HEK293 (cell line): Measurements from ENCODE around the gene MAEA.

ENCODE experiments used
- CTCF ChIA-PET: fragments of 350-600 bp; formaldehyde crosslinking; extraction: SDS; loops from one replicate; lab custom pipeline; 2021; ENCODE audit warnings: antibody characterized with exemption; lab: Yijun Ruan, JAX
- POLR2A ChIA-PET: fragments of 300-600 bp; formaldehyde crosslinking; extraction: SDS; loops from one replicate; lab custom pipeline; 2020; ENCODE audit warnings: antibody characterized with exemption, inconsistent platforms; lab: Yijun Ruan, JAX
- H3K27ac ChIP-seq: fragments of 200-500 bp; sonication (Bioruptor generic); 2 replicates; pipeline ENCODE4 v1.5.1; 2014; ENCODE audit warnings: low read depth, low read length, control low read depth, inconsistent platforms; ENCODE audit errors: extremely low read depth
- H3K36me3 ChIP-seq, 2 experiments: fragments of 200-500 bp in 1 of 2; sonication (Bioruptor generic) in 1 of 2; 1 replicate in 1 of 2; 2 replicates in 1 of 2; pipeline ENCODE4 v1.5.1; 2014 to 2017; ENCODE audit warnings: inconsistent platforms in 2 of 2, low read length in 2 of 2; ENCODE audit not compliant: control insufficient read depth in 2 of 2, insufficient read depth in 1 of 2
- H3K4me1 ChIP-seq: fragments of 200-500 bp; sonication (Bioruptor generic); 2 replicates; pipeline ENCODE4 v1.5.1; 2014; ENCODE audit warnings: mild to moderate bottlenecking, low read length, inconsistent platforms; ENCODE audit not compliant: control insufficient read depth, insufficient read depth
- H3K4me3 ChIP-seq: 2 replicates; pipeline ENCODE4 v1.5.1; 2011; ENCODE audit warnings: low read depth, mild to moderate bottlenecking, control low read depth, low read length, moderate library complexity
- H3K9me3 ChIP-seq: fragments of 200-500 bp; sonication (Bioruptor generic); 2 replicates; pipeline ENCODE4 v1.5.1; 2014; ENCODE audit warnings: low read depth, low read length, inconsistent platforms; ENCODE audit not compliant: control insufficient read depth, insufficient read depth
- BCL11A ChIP-seq: fragments of 450-650 bp; formaldehyde crosslinking; IDR thresholded peaks from 2 replicates; pipeline ENCODE4 v1.5.1; 2016; ENCODE audit warnings: low read depth, missing biosample characterization, missing genetic modification characterization
- EGR2 ChIP-seq: fragments of 450-650 bp; formaldehyde crosslinking; IDR thresholded peaks from 2 replicates; pipeline ENCODE4 v1.5.1; 2016; ENCODE audit warnings: low read depth, missing biosample characterization, missing genetic modification characterization
- GLIS1 ChIP-seq: fragments of 450-650 bp; formaldehyde crosslinking; IDR thresholded peaks from 2 replicates; pipeline ENCODE4 v1.5.1; 2016; ENCODE audit warnings: missing biosample characterization, missing genetic modification characterization
- MYNN ChIP-seq: fragments of 450-650 bp; formaldehyde crosslinking; IDR thresholded peaks from 2 replicates; pipeline ENCODE4 v1.5.1; 2016; ENCODE audit warnings: missing biosample characterization, missing genetic modification characterization, borderline replicate concordance
- SP7 ChIP-seq: fragments of 450-650 bp; formaldehyde crosslinking; IDR thresholded peaks from 2 replicates; pipeline ENCODE4 v1.5.1; 2016; ENCODE audit warnings: missing biosample characterization, missing genetic modification characterization
- WT1 ChIP-seq: fragments of 450-650 bp; formaldehyde crosslinking; IDR thresholded peaks from 2 replicates; pipeline ENCODE4 v1.5.1; 2016; ENCODE audit warnings: missing biosample characterization, missing genetic modification characterization
- ZBTB21 ChIP-seq: fragments of 450-650 bp; formaldehyde crosslinking; IDR thresholded peaks from 2 replicates; pipeline ENCODE4 v1.5.1; 2017; ENCODE audit warnings: missing biosample characterization, missing genetic modification characterization
- ZBTB7A ChIP-seq: fragments of 450-650 bp; formaldehyde crosslinking; IDR thresholded peaks from 2 replicates; pipeline ENCODE4 v1.5.1; 2016; ENCODE audit warnings: low read depth, missing biosample characterization, missing genetic modification characterization
- ZFHX2 ChIP-seq: fragments of 450-650 bp; formaldehyde crosslinking; conservative IDR thresholded peaks from 2 replicates; pipeline ENCODE4 v1.5.1; 2016; ENCODE audit warnings: missing biosample characterization, missing genetic modification characterization
- ZFP3 ChIP-seq: fragments of 450-650 bp; formaldehyde crosslinking; IDR thresholded peaks from 2 replicates; pipeline ENCODE4 v1.5.1; 2016; ENCODE audit warnings: low read depth, missing biosample characterization, missing genetic modification characterization
- ZNF10 ChIP-seq: fragments of 450-650 bp; formaldehyde crosslinking; IDR thresholded peaks from 2 replicates; pipeline ENCODE4 v1.5.1; 2017; ENCODE audit warnings: missing biosample characterization, missing genetic modification characterization
- ZNF132 ChIP-seq: fragments of 450-650 bp; formaldehyde crosslinking; IDR thresholded peaks from 2 replicates; pipeline ENCODE4 v1.5.1; 2017; ENCODE audit warnings: missing biosample characterization, missing genetic modification characterization, borderline replicate concordance
- ZNF174 ChIP-seq: fragments of 450-650 bp; formaldehyde crosslinking; IDR thresholded peaks from 2 replicates; pipeline ENCODE4 v1.5.0; 2017; ENCODE audit warnings: missing biosample characterization, mild to moderate bottlenecking, missing genetic modification characterization
- ZNF19 ChIP-seq: fragments of 450-650 bp; formaldehyde crosslinking; IDR thresholded peaks from 2 replicates; pipeline ENCODE4; 2016; ENCODE audit warnings: missing biosample characterization, missing genetic modification characterization, low read depth
- ZNF23 ChIP-seq: fragments of 450-650 bp; formaldehyde crosslinking; IDR thresholded peaks from 2 replicates; pipeline ENCODE4 v1.5.1; 2016; ENCODE audit warnings: missing biosample characterization, missing genetic modification characterization, borderline replicate concordance
- ZNF248 ChIP-seq: fragments of 450-650 bp; formaldehyde crosslinking; IDR thresholded peaks from 2 replicates; pipeline ENCODE4 v1.5.1; 2017; ENCODE audit warnings: missing biosample characterization, missing genetic modification characterization
- ZNF335 ChIP-seq: fragments of 450-650 bp; formaldehyde crosslinking; conservative IDR thresholded peaks from 2 replicates; pipeline ENCODE4 v1.5.1; 2016; ENCODE audit warnings: missing biosample characterization, missing genetic modification characterization
- ZNF404 ChIP-seq: fragments of 450-650 bp; formaldehyde crosslinking; IDR thresholded peaks from 2 replicates; pipeline ENCODE4 v1.5.1; 2017; ENCODE audit warnings: missing biosample characterization, missing genetic modification characterization
- ZNF510 ChIP-seq: fragments of 450-650 bp; formaldehyde crosslinking; IDR thresholded peaks from 2 replicates; pipeline ENCODE4 v1.5.1; 2018; ENCODE audit warnings: mild to moderate bottlenecking, missing genetic modification characterization, missing biosample characterization; ENCODE audit not compliant: insufficient replicate concordance
- ZNF701 ChIP-seq: fragments of 450-650 bp; formaldehyde crosslinking; IDR thresholded peaks from 2 replicates; pipeline ENCODE4 v1.5.1; 2016; ENCODE audit warnings: missing biosample characterization, missing genetic modification characterization
- ZNF707 ChIP-seq: fragments of 450-650 bp; formaldehyde crosslinking; IDR thresholded peaks from 2 replicates; pipeline ENCODE4 v1.5.1; 2016; ENCODE audit warnings: missing biosample characterization, missing genetic modification characterization
- ZSCAN16 ChIP-seq: fragments of 450-650 bp; formaldehyde crosslinking; IDR thresholded peaks from 2 replicates; pipeline ENCODE4 v1.5.1; 2016; ENCODE audit warnings: missing biosample characterization, missing genetic modification characterization
- ZSCAN5A ChIP-seq: fragments of 450-650 bp; formaldehyde crosslinking; IDR thresholded peaks from 2 replicates; pipeline ENCODE4 v1.5.1; 2016; ENCODE audit warnings: missing biosample characterization, missing genetic modification characterization
- TF ChIP-seq, protein P1 (sequence below): fragments of 450-650 bp; formaldehyde crosslinking; optimal IDR thresholded peaks from 2 replicates; pipeline ENCODE3; 2016; ENCODE audit warnings: missing biosample characterization, mild to moderate bottlenecking, missing genetic modification characterization

MAEA gene

GRCh38 chr4:1352567-1352900 lies 62.8 kb downstream of the MAEA start:
- Histone ChIP-seq H3K4me3 (no peak overlapping the region), H3K4me1 (no peaks in the 10 kb centered on the region), H3K9me3 (no peaks in the 10 kb centered on the region), H3K27ac (no peak overlapping the region), H3K36me3 (peaks cover 0 to 64% of the 10 kb centered on the region in 2 experiments; a peak in 1 of 3 replicates)
- CTCF ChIA-PET: interaction anchor here (0.5 to 1.2 kb wide), 6 partner anchors 8 to 277 kb away, joined by 3 to 10 read pairs (median 4); no protein-coding TSS in a partner anchor
- POLR2A ChIA-PET: no interaction called here
- TF ChIP-seq MYNN (tag by site-specific recombination): no peak
- no peak for TF ChIP-seq ZNF174 (tag by site-specific recombination)

GRCh38 chr4:1353186-1354055 lies 63.7 kb downstream of the MAEA start:
- H3K4me1 ChIP-seq: no peaks in the 10 kb centered on the region
- peaks cover 0 to 73% of the 10 kb centered on the region in 2 experiments; a peak in 1 of 3 replicates for H3K36me3 ChIP-seq
- POLR2A ChIA-PET: interaction anchor here (0.6 kb wide), 1 partner anchor 64 kb away, joined by 3 read pairs; the partner anchor contains the start of gene MAEA
- TF ChIP-seq ZSCAN5A (tag by site-specific recombination): no peak
- TF ChIP-seq ZSCAN16 (tag by site-specific recombination): no peak
- TF ChIP-seq BCL11A: no peak
- 0 out of 2 replicates have a peak, but pooled peaks have one; percentile 27 for TF ChIP-seq GLIS1 (tag by site-specific recombination)
- TF ChIP-seq ZNF335 (tag by site-specific recombination): no peak
- no peak for TF ChIP-seq ZNF707 (tag by site-specific recombination)
- no peak for TF ChIP-seq ZNF23 (tag by site-specific recombination)
- no peak for TF ChIP-seq ZNF701
- TF ChIP-seq, all 188 proteins: peak for 1
- Histone ChIP-seq H3K4me3 (no peak overlapping the region), H3K27ac (no peak overlapping the region), H3K9me3 (no peaks in the 10 kb centered on the region)
- CTCF ChIA-PET: interaction anchor here (0.7 to 2.7 kb wide), 5 partner anchors 8 to 274 kb away, joined by 4 to 14 read pairs (median 8); no protein-coding TSS in a partner anchor

- POLR2A ChIA-PET: no interaction called here
- Histone ChIP-seq H3K9me3 (no peaks in the 10 kb centered on the region), H3K4me1 (no peaks in the 10 kb centered on the region), H3K36me3 (peaks cover 0 to 79% of the 10 kb centered on the region in 2 experiments; a peak in 1 of 3 replicates), H3K4me3 (no peak overlapping the region), H3K27ac (no peak overlapping the region)
- TF ChIP-seq EGR2 (tag by site-specific recombination): peak; percentile 46; the same call in 1 of the 2 replicates
- no peak for TF ChIP-seq ZNF132 (tag by site-specific recombination)
- no peak for TF ChIP-seq ZNF335 (tag by site-specific recombination)
- no peak for TF ChIP-seq ZNF248 (tag by site-specific recombination)
- peak; percentile 47; the same call in 1 of the 2 replicates for TF ChIP-seq ZFHX2
- CTCF ChIA-PET: interaction anchor here (1.1 to 2.7 kb wide), 5 partner anchors 11 to 275 kb away, joined by 3 to 14 read pairs (median 4); no protein-coding TSS in a partner anchor
These were observed 64.7 kb downstream of the MAEA start for GRCh38 chr4:1354136-1354982.

DNA sequence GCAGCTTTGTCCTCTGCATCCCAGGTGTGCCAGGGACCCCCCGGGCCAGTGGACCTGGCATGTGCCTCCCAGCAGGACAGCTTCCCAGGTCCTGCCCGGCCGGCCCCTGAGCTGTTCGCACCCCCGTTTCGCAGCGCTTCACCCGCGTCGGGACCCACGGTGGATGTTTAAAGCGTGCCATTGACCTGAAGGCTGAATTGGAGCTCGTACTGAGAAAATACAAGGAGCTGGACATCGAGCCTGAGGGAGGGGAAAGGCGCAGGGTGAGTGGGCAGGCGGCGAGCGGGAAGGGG lies 65.2 kb downstream of the MAEA start:
- CTCF ChIA-PET: interaction anchor here (1.1 to 2.7 kb wide), 5 partner anchors 158 to 275 kb away, joined by 3 to 14 read pairs (median 4); no protein-coding TSS in a partner anchor
- H3K4me1 ChIP-seq: no peaks in the 10 kb centered on the region
- no peak overlapping the region for H3K27ac ChIP-seq
- H3K9me3 ChIP-seq: no peaks in the 10 kb centered on the region
- POLR2A ChIA-PET: no interaction called here
- no peak overlapping the region for H3K4me3 ChIP-seq
- peaks cover 0 to 79% of the 10 kb centered on the region in 2 experiments; a peak in 1 of 3 replicates for H3K36me3 ChIP-seq
- TF ChIP-seq, protein P1, sequence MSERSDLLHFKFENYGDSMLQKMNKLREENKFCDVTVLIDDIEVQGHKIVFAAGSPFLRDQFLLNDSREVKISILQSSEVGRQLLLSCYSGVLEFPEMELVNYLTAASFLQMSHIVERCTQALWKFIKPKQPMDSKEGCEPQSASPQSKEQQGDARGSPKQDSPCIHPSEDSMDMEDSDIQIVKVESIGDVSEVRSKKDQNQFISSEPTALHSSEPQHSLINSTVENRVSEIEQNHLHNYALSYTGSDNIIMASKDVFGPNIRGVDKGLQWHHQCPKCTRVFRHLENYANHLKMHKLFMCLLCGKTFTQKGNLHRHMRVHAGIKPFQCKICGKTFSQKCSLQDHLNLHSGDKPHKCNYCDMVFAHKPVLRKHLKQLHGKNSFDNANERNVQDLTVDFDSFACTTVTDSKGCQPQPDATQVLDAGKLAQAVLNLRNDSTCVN (tag by site-specific recombination): no peak
- no peak for TF ChIP-seq ZBTB21
- TF ChIP-seq ZBTB7A (tag by site-specific recombination): no peak
- TF ChIP-seq SP7 (tag by site-specific recombination): no peak
- TF ChIP-seq ZNF10: no peak
- no peak for TF ChIP-seq ZNF19 (tag by site-specific recombination)
- no peak for TF ChIP-seq WT1 (tag by site-specific recombination)
- no peak for TF ChIP-seq ZNF404
- no peak for TF ChIP-seq ZNF510 (tag by site-specific recombination)
- TF ChIP-seq ZFP3 (tag by site-specific recombination): no peak
